ENCODE data around the gene KPNA5. TPM values are rescaled to one million over a fixed set of nuclear protein-coding genes. Genes with fewer than 3 reads are reported as not detected.
A peak's percentile ranks its signal among the peaks of the same experiment; 100 is the strongest.

The KPNA5 gene
- polyA plus RNA-seq, 1 donor from 2014 or later: 48.5 TPM

GRCh38 chr6:116779573-116780164, 98.7 kb downstream of the KPNA5 start:
- Histone ChIP-seq H3K4me2 (ENCODE audit: low read length) (no peak overlapping the region), H2AFZ (ENCODE audit: low read depth, low read length) (no peak overlapping the region)

GRCh38 chr6:116783852-116784251, 102.8 kb downstream of the KPNA5 start:
- H3K9ac ChIP-seq (ENCODE audit: low read length): no peak overlapping the region
- TF ChIP-seq RAD21 (conservative IDR thresholded peaks at IDR 0.05) (no peak), TAF1 (IDR thresholded peaks at IDR 0.05; ENCODE audit: low read depth) (no peak), SMC3 (conservative IDR thresholded peaks at IDR 0.05; ENCODE audit: poor library complexity) (no peak), EZH2 (IDR thresholded peaks at IDR 0.05; ENCODE audit: borderline replicate concordance, insufficient read depth, low read length, poor library complexity, severe bottlenecking) (no peak), EP300 (conservative IDR thresholded peaks at IDR 0.05; ENCODE audit: poor library complexity, severe bottlenecking) (no peak), CTCF (IDR thresholded peaks at IDR 0.05; ENCODE audit: poor library complexity, severe bottlenecking) (no peak)

More at GRCh38 chr6:116779573-116780164, 98.7 kb downstream of the KPNA5 start:
- no peak for TF ChIP-seq TAF1 (IDR thresholded peaks at IDR 0.05; ENCODE audit: low read depth)
- peak; percentile 62 for TF ChIP-seq RAD21 (conservative IDR thresholded peaks at IDR 0.05)
- no peak for TF ChIP-seq REST (IDR thresholded peaks at IDR 0.05; ENCODE audit: borderline replicate concordance)
- peak; percentile 68 for TF ChIP-seq CTCF (IDR thresholded peaks at IDR 0.05; ENCODE audit: poor library complexity, severe bottlenecking)
- no peak for TF ChIP-seq MXI1 (conservative IDR thresholded peaks at IDR 0.05; ENCODE audit: poor library complexity, severe bottlenecking)
- TF ChIP-seq POLR2AphosphoS5 (IDR thresholded peaks at IDR 0.05): no peak
- TF ChIP-seq EP300 (conservative IDR thresholded peaks at IDR 0.05; ENCODE audit: poor library complexity, severe bottlenecking): no peak
- no peak for TF ChIP-seq EZH2 (IDR thresholded peaks at IDR 0.05; ENCODE audit: borderline replicate concordance, insufficient read depth, low read length, poor library complexity, severe bottlenecking)
- peak; percentile 69 for TF ChIP-seq SMC3 (conservative IDR thresholded peaks at IDR 0.05; ENCODE audit: poor library complexity)
- Histone ChIP-seq H3K36me3 (ENCODE audit: insufficient read depth, low read length) (no peaks in the 10 kb centered on the region), H3F3A (ENCODE audit: insufficient read depth, low read length, poor library complexity, severe bottlenecking) (no peaks in the 10 kb centered on the region), H3K9me2 (ENCODE audit: insufficient read depth, low read length) (no peaks in the 10 kb centered on the region), H3K27ac (ENCODE audit: low read length) (no peak overlapping the region), H3K9me3 (ENCODE audit: low read length) (no peaks in the 10 kb centered on the region), H3K4me3 (ENCODE audit: low read length) (no peak overlapping the region), H3K79me2 (replicated peaks; ENCODE audit: insufficient read depth, low read length) (no peaks in the 10 kb centered on the region), H3K9ac (ENCODE audit: low read length) (no peak overlapping the region), H3K27me3 (ENCODE audit: insufficient read depth, low read depth, low read length) (no peaks in the 10 kb centered on the region), H4K20me1 (ENCODE audit: insufficient read depth) (no peaks in the 10 kb centered on the region)

More at GRCh38 chr6:116783852-116784251, 102.8 kb downstream of the KPNA5 start:
- H3K79me2 ChIP-seq (replicated peaks; ENCODE audit: insufficient read depth, low read length): no peaks in the 10 kb centered on the region
- no peak overlapping the region for H3K4me2 ChIP-seq (ENCODE audit: low read length)
- H3K36me3 ChIP-seq (ENCODE audit: insufficient read depth, low read length): no peaks in the 10 kb centered on the region
- no peaks in the 10 kb centered on the region for H3F3A ChIP-seq (ENCODE audit: insufficient read depth, low read length, poor library complexity, severe bottlenecking)
- H3K4me3 ChIP-seq (ENCODE audit: low read length): no peak overlapping the region
- H4K20me1 ChIP-seq (ENCODE audit: insufficient read depth): no peaks in the 10 kb centered on the region
- no peaks in the 10 kb centered on the region for H3K27me3 ChIP-seq (ENCODE audit: insufficient read depth, low read depth, low read length)
- no peaks in the 10 kb centered on the region for H3K9me2 ChIP-seq (ENCODE audit: insufficient read depth, low read length)
- H2AFZ ChIP-seq (ENCODE audit: low read depth, low read length): no peak overlapping the region
- no peaks in the 10 kb centered on the region for H3K9me3 ChIP-seq (ENCODE audit: low read length)
- H3K27ac ChIP-seq (ENCODE audit: low read length): no peak overlapping the region

All from neural cell (in vitro differentiated cells).